ENCODE results near the gene G3BP2. TPM values are rescaled to one million over a fixed set of nuclear protein-coding genes. Genes with fewer than 3 reads are reported as not detected.
"Not testable (repeated sequence)": the region's sequence is repeated elsewhere in the genome, so short reads cannot be mapped to it uniquely, and the experiment has no call there.

Gene G3BP2
- total and polyA plus RNA-seq, 2 experiments from 2014 or later = 86.0 to 176 TPM

GRCh38 chr4:75696071-75696470 is 22.9 kb upstream of the G3BP2 start:
- H3K79me2 ChIP-seq = no peaks in the 10 kb centered on the region
- H3K9me3 ChIP-seq (ENCODE audit: low read depth) = no peaks in the 10 kb centered on the region
- TF ChIP-seq CTCF (IDR thresholded peaks at IDR 0.05; ENCODE audit: poor library complexity) (no peak), EZH2phosphoT487 (IDR thresholded peaks at IDR 0.05; ENCODE audit: low read depth, severe bottlenecking, unreplicated experiment) (no peak)
- no peaks in the 10 kb centered on the region for H3K27me3 ChIP-seq
- peak; percentile 60 for DNase-seq (ENCODE audit: low spot score)
- WGBS (ENCODE audit: low lambda C conversion rate, missing lambda C conversion rate) = 39% methylated on average over 3 of the region's 3 CpGs
- no peak overlapping the region for H2AFZ ChIP-seq
- no peak overlapping the region for H3K4me3 ChIP-seq
- no peaks in the 10 kb centered on the region for H3K4me1 ChIP-seq (ENCODE audit: insufficient read depth)
- H3K4me2 ChIP-seq = no peak overlapping the region
- peak overlapping the region; percentile 65 for H3K27ac ChIP-seq
- no peaks in the 10 kb centered on the region for H3K36me3 ChIP-seq (replicated peaks; ENCODE audit: insufficient read depth, low read depth)
- H3K9me2 ChIP-seq (replicated peaks; ENCODE audit: insufficient read depth) = no peaks in the 10 kb centered on the region
- no peaks in the 10 kb centered on the region for H4K20me1 ChIP-seq (ENCODE audit: insufficient read depth, poor library complexity, severe bottlenecking)

DNA sequence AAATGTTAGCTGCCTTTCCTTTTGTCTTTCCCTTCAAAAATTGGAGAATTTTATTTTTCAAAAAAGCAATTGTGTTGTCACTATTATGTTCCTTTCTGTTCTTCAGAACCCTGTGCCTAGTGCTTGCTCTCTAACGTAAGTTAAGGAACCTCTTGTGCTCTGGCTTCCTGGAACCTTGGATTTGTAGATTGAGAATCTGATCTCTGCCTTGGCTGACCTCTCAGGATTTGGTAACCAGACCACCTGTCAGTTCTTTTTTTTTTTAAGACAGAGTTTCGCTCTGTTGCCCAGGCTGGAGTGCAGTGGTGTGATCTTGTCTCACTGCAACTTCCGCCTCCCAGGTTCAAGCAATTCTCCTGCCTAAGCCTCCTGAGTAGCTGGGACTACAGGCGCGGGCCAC is 18.9 kb upstream of the G3BP2 start:
- not testable (repeated sequence) for H3K4me2 ChIP-seq; H3K79me2 ChIP-seq; H3K27ac ChIP-seq; H3K36me3 ChIP-seq (replicated peaks; ENCODE audit: insufficient read depth, low read depth); H3K9me2 ChIP-seq (replicated peaks; ENCODE audit: insufficient read depth); H3K4me3 ChIP-seq; H4K20me1 ChIP-seq (ENCODE audit: insufficient read depth, poor library complexity, severe bottlenecking); H3K9me3 ChIP-seq (ENCODE audit: low read depth); DNase-seq (ENCODE audit: low spot score); H2AFZ ChIP-seq; H3K4me1 ChIP-seq (ENCODE audit: insufficient read depth); H3K27me3 ChIP-seq
- 99% methylated on average over 5 of the region's 5 CpGs for WGBS (ENCODE audit: low lambda C conversion rate, missing lambda C conversion rate)

DNA sequence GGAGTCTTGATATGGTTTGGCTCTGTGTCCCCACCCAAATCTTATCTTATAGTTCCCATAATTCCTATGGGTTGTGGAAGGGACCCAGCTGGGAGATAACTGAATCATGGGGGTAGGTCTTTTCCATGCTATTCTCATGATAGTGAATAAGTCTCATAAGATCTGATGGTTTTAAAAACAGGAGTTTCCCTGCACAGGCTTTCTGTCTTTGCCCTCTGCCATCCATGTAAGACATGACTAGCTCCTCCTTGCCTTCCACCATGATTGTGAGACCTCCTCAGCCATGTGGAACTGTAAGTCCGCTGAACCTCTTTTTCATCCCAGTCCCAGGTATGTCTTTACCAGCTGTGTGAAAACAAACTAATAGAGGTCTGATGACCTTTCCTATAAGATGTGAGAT is 13.9 kb upstream of the G3BP2 start:
- H3K4me2 ChIP-seq; H3K27ac ChIP-seq; H2AFZ ChIP-seq; H3K4me3 ChIP-seq; H3K4me1 ChIP-seq (ENCODE audit: insufficient read depth); H3K79me2 ChIP-seq; H3K27me3 ChIP-seq; H4K20me1 ChIP-seq (ENCODE audit: insufficient read depth, poor library complexity, severe bottlenecking); H3K36me3 ChIP-seq (replicated peaks; ENCODE audit: insufficient read depth, low read depth); H3K9me2 ChIP-seq (replicated peaks; ENCODE audit: insufficient read depth); H3K9me3 ChIP-seq (ENCODE audit: low read depth); DNase-seq (ENCODE audit: low spot score): not testable (repeated sequence)
- 100% methylated on average over 1 of the region's 1 CpG for WGBS (ENCODE audit: low lambda C conversion rate, missing lambda C conversion rate)

- Histone ChIP-seq H3K79me2 (no peaks in the 10 kb centered on the region), H3K4me1 (ENCODE audit: insufficient read depth) (no peaks in the 10 kb centered on the region), H3K36me3 (replicated peaks; ENCODE audit: insufficient read depth, low read depth) (no peaks in the 10 kb centered on the region), H3K4me3 (no peak overlapping the region), H3K9me3 (ENCODE audit: low read depth) (no peaks in the 10 kb centered on the region), H2AFZ (no peak overlapping the region), H3K4me2 (no peak overlapping the region), H3K27ac (no peak overlapping the region), H4K20me1 (ENCODE audit: insufficient read depth, poor library complexity, severe bottlenecking) (no peaks in the 10 kb centered on the region), H3K9me2 (replicated peaks; ENCODE audit: insufficient read depth) (no peaks in the 10 kb centered on the region), H3K27me3 (no peaks in the 10 kb centered on the region)
- WGBS (ENCODE audit: low lambda C conversion rate, missing lambda C conversion rate) = 100% methylated on average over 1 of the region's 3 CpGs
- no peak for DNase-seq (ENCODE audit: low spot score)
- no peak for TF ChIP-seq EZH2 (IDR thresholded peaks at IDR 0.05; ENCODE audit: borderline replicate concordance)
- TF ChIP-seq EZH2phosphoT487 (IDR thresholded peaks at IDR 0.05; ENCODE audit: low read depth, severe bottlenecking, unreplicated experiment) = no peak
- no peak for TF ChIP-seq CTCF (IDR thresholded peaks at IDR 0.05; ENCODE audit: poor library complexity)
Observed at GRCh38 chr4:75686346-75686745, 13.1 kb upstream of the G3BP2 start.
